ENCODE measurements around the gene SLC16A5.

GRCh38 chr17:75069783-75070182 is 18.0 kb upstream of the SLC16A5 start:
- TF ChIP-seq TAF1 (IDR thresholded peaks at IDR 0.05; ENCODE audit: low read depth, low read length) = no peak
- TF ChIP-seq POLR2A (IDR thresholded peaks at IDR 0.05; ENCODE audit: low read depth, low read length) = no peak
